Activated CD4-positive, CD25-positive, alpha-beta regulatory T cell treated with anti-CD3 and anti-CD28 coated beads, Interleukin-2, amount 50 U/mL, for 24 hours (primary cell): ENCODE results near the gene FAM83B.

Experiments
- ATAC-seq, 2 donors: fragments of 150-1000 bp; cut with Tn5 transposase; one replicate each; pipeline ENCODE4 v1.10.0; 2021; ENCODE audit warnings: mild to moderate bottlenecking in 1 of 2, moderate library complexity in 1 of 2

FAM83B gene

GRCh38 chr6:54980511-54981275 lies 134.1 kb downstream of the FAM83B start:
- ATAC-seq = no peak

GRCh38 chr6:54981276-54981609 lies 134.7 kb downstream of the FAM83B start:
- ATAC-seq = no peak

- ATAC-seq = no peak
Measured at GRCh38 chr6:54981647-54982046, 135.1 kb downstream of the FAM83B start.

DNA sequence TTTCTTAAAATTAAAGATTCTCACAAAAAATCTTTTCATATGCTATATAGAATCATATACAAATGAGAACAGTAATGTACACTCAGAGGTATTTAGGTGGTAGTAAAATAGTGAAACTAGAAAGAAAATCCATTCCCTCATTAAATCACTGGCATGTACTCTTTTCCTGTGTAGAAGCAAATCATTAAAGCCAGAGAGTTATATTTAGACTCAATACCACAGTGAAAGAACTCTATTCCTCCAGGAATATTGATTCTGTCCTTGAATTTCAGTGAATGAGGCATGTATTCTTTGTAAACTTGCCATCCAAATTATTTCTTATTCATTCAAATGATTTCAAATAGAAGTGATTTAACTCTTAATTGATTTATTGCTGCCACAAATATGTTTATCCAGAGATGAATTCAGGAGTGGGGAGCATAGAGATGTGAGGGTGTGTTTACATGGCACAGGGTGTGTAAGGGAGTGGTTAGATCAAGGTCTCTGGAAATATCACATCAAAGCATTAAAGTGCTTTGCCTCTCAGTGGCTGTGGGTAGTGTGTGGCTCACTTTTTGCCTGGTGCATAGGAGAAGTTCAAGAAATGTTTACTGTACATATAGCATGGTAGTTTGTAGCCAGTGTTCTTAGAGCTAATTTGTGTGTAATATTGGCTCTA lies 141.2 kb downstream of the FAM83B start:
- ATAC-seq = no peak

- no peak for ATAC-seq
Measured at GRCh38 chr6:54988576-54988975, 142.0 kb downstream of the FAM83B start.

DNA sequence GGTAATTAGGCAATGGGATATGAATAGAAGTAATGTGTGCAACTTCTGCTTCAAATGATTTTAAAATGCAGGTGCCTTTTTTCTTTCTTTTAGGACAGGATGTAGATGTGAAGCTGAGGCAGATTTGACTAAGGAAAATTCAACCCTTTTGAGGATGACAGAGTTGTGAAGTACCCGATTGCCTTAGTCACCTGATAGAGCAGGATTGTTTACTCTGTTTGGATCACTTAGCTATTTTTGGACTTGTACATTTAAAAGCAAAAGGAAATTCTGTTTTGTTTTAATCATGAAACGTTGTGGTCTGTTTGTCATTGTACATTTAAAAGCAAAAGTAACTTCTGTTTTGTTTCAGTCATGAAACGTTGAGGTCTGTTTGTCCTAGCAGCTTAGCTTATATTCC lies 143.4 kb downstream of the FAM83B start:
- no peak for ATAC-seq
